GM12875 (cell line): ENCODE results near the gene SLF1.

Experiments used
- H3K4me3 ChIP-seq: one replicate; pipeline ENCODE4 v1.5.1; 2011; ENCODE audit warnings: low read depth, low read length, control low read depth
- CTCF ChIP-seq: IDR thresholded peaks from 2 replicates; pipeline ENCODE4 v1.5.1; 2011; ENCODE audit warnings: low read depth, mild to moderate bottlenecking, control low read depth, inconsistent platforms, low read length, moderate library complexity, borderline replicate concordance; ENCODE audit not compliant: insufficient read depth

Gene SLF1

GRCh38 chr5:94693043-94693822, 74.8 kb downstream of the SLF1 start:
- no peak overlapping the region for H3K4me3 ChIP-seq
- no peak for TF ChIP-seq CTCF

- no peak for TF ChIP-seq CTCF
- no peak overlapping the region for H3K4me3 ChIP-seq
Measured at GRCh38 chr5:94693845-94694370, 75.4 kb downstream of the SLF1 start.

GRCh38 chr5:94694671-94695070, 76.2 kb downstream of the SLF1 start:
- no peak overlapping the region for H3K4me3 ChIP-seq
- TF ChIP-seq CTCF, result no peak

- no peak for TF ChIP-seq CTCF
- H3K4me3 ChIP-seq, result no peak overlapping the region
Measured at GRCh38 chr5:94698197-94698596, 79.7 kb downstream of the SLF1 start.

GRCh38 chr5:94699562-94699961, 81.1 kb downstream of the SLF1 start:
- no peak overlapping the region for H3K4me3 ChIP-seq
- TF ChIP-seq CTCF, result no peak

- TF ChIP-seq CTCF, result no peak
- H3K4me3 ChIP-seq, result no peak overlapping the region
Measured at GRCh38 chr5:94700592-94700991, 82.1 kb downstream of the SLF1 start.

GRCh38 chr5:94702729-94703128, 84.3 kb downstream of the SLF1 start:
- no peak for TF ChIP-seq CTCF
- no peak overlapping the region for H3K4me3 ChIP-seq
